Astrocyte of the spinal cord (primary cell): Measurements from ENCODE around the gene ARHGEF39.

Source experiments
- DNase-seq: peaks from one replicate; pipeline ENCODE4 v3.0.0; 2011; ENCODE audit warnings: low read depth, low spot score
- H3K4me3 ChIP-seq: 2 replicates; pipeline ENCODE4 v1.5.1; 2011; ENCODE audit warnings: low read depth, mild to moderate bottlenecking, low read length, moderate library complexity
- in situ Hi-C: cut with HindIII; loops from 2 replicates; pipeline ENCODE4 v1.10.0; 2017; ENCODE audit warnings: low sequenced_read_pairs
- TF ChIP-seq, protein P1 (sequence below): IDR thresholded peaks from 2 replicates; pipeline ENCODE4 v1.5.1; 2012; ENCODE audit warnings: low read depth, mild to moderate bottlenecking, low read length, inconsistent platforms

Gene ARHGEF39

DNA sequence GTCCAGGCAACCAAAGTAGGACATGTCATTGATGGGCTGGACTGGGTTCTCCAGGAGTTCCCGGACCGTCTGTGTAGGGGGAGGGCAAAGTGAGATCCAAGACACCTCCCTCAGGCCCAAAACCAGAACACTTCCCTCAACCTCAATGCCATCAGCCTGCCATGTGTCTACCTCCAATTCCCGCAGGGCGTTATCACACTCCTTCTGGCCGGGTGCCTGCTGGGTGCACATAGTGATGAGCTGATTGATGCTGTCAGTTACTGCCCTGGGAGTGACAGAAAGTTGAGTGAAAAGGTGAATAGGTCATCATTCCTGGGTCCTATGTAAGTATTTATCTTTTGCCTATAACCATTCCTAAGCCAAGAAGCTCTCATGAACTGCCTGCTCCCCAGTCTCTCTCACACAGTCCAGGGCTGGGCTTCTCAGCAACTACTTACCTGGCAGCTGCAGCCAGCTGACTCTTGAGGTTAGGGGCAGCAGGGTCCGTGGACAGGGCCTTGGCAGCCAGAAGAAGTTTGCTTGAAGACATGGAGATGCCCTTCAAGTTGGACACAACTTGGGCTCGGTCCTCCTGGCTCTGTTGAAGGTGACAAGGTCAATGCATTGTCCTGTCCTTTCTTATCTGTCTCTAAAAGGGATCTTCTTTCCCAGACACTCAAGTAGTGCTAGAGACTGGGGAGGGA, 46.0 kb upstream of the ARHGEF39 start:
- no peak overlapping the region for H3K4me3 ChIP-seq
- TF ChIP-seq, protein P1, sequence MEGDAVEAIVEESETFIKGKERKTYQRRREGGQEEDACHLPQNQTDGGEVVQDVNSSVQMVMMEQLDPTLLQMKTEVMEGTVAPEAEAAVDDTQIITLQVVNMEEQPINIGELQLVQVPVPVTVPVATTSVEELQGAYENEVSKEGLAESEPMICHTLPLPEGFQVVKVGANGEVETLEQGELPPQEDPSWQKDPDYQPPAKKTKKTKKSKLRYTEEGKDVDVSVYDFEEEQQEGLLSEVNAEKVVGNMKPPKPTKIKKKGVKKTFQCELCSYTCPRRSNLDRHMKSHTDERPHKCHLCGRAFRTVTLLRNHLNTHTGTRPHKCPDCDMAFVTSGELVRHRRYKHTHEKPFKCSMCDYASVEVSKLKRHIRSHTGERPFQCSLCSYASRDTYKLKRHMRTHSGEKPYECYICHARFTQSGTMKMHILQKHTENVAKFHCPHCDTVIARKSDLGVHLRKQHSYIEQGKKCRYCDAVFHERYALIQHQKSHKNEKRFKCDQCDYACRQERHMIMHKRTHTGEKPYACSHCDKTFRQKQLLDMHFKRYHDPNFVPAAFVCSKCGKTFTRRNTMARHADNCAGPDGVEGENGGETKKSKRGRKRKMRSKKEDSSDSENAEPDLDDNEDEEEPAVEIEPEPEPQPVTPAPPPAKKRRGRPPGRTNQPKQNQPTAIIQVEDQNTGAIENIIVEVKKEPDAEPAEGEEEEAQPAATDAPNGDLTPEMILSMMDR: no peak
- in situ Hi-C loops: no loop called here
- DNase-seq: no peak

DNA sequence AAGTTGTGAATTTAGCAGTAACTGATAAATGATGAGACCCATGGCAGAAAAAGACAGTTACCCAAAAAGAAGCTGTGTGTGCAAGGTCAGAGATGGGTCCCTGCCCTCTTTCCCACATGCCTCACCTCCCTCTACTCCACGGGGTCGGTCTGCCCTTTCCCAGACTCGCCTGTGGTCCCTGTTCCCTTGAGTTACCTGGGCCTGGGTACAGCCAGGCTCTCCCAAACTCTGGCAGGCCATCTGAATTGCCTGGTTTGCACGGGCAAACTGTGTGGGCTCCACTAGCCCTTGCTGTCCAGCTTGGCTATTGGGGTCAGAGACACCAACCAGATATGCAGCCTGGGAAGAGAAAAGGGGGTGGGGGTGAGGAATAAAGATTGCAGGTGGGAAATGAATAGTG, 43.2 kb upstream of the ARHGEF39 start:
- TF ChIP-seq, protein P1: no peak

DNA sequence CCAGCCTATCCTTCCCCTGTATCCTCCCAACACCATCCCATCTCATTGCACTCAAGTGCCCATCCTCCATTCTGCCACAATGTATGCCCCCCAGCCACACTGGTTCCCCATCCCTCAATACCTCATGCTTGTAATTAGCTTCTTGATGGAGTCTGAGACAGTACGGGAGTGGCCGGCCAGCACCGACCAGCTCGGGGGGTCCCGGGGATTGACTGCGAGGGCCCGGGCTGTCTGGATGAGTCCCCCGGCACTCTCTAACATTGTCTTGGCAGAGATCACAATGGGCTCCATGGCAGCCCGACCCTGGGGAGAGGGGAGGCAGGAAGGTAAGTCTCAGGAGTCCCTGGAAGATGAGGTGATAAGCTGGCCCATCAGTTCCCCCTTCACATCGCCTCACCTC, 42.0 kb upstream of the ARHGEF39 start:
- in situ Hi-C loops: no loop called here
- DNase-seq: no peak
- H3K4me3 ChIP-seq: no peak overlapping the region
- TF ChIP-seq, protein P1: no peak

More for the DNA sequence above, 43.2 kb upstream of the ARHGEF39 start:
- no peak for DNase-seq
- H3K4me3 ChIP-seq: no peak overlapping the region
- in situ Hi-C loops: no loop called here

DNA sequence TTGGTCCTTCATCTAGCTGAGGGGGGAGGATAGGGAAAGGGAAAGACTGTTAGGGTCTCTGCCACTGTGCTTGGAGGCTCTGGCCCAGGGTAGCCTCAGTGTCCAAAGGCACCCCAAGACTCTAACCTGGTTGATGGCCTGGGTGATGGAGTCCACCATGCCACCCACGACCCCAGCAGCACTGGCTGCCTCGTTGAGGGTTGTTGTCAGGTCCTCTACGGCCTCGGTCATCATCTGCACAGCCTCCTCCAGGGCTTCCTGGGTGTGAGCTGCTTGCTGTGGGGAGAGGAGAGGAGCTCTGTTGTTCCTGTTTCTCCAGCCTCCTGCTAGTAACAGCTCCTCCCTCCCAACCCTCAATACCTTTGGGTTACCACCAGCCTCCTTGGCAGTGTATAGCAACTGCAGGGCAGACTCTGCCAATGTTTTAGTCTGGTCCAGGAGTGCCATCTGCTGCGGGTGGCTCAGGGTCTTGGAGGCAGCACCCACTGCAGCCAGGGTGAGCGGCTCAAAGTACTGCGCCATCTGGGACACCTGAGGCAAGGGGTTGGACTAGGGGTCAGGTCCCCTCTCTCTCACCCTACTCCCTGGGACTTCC, 40.9 kb upstream of the ARHGEF39 start:
- no peak for DNase-seq
- in situ Hi-C loops: no loop called here
- TF ChIP-seq, protein P1: no peak
- H3K4me3 ChIP-seq: no peak overlapping the region

DNA sequence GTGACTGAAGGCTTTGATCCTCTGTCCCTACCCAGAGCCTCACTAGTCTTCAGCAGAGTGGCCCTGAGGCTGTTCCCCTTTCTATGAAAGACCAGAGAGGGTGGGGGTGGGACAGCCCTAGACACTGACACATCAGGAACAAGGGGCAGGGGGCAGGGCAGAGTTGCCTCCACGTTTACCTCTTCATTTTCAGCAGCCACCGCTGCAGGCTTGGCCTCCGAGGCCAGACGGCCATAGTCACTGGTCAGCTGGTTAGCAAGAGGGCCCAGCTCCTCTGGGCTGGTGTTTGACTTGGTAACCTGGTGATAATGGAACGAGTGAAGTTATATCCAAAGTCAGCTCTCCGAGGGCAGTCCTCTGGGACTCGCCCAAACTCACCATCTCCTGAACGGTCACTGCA, 40.4 kb upstream of the ARHGEF39 start:
- no peak overlapping the region for H3K4me3 ChIP-seq
- TF ChIP-seq, protein P1: no peak
- in situ Hi-C loops: no loop called here
- no peak for DNase-seq

DNA sequence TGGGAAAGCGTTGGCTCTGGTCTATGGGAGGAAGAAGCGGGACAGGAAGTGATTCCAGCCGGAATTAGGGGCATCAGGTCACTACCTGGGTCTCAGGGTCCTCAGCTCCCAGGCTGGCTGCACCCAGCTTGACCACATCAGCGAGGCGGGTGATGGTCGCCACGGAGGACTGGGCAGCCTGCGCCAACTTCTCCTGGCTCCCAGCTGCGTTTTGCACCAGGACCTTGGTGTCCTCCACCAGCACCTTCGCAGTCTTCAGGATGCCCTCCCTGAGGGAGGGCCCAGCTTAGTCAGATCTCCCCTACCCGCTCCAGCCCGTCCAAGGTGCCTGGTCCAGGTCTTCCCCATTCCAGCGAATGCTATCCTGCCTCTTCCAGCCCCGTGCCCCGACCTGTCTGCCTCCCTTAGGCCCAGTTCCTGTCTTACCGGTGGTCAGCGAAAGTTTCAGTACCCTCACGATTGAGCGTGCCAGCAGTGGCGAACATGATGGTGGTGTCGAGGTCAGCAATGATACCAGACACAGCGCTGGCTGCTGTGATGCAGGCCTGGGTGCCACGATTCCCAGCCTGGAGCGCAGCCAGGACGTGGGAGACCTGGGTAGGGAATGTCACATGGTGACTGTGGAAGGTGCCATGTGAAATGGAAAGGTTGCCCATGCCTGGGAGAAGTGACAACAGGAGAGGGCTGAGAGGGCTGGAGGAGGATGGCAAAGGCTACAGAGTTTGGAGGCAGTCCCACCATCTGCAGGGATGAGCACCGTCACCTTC, 39.1 kb upstream of the ARHGEF39 start:
- TF ChIP-seq, protein P1: no peak

More for the DNA sequence above, 39.1 kb upstream of the ARHGEF39 start:
- DNase-seq: no peak
- in situ Hi-C loops: no loop called here
- H3K4me3 ChIP-seq: no peak overlapping the region
